ENCODE measurements around the gene PTPRM.

The PTPRM gene

GRCh38 chr18:7885865-7886264 lies 318.7 kb downstream of the PTPRM start:
- no peak for TF ChIP-seq REST (tag by site-specific recombination; IDR thresholded peaks at IDR 0.05)
- no peak for TF ChIP-seq ZBTB48 (tag by site-specific recombination; IDR thresholded peaks at IDR 0.05)
- TF ChIP-seq ZBTB44 (tag by site-specific recombination; IDR thresholded peaks at IDR 0.05), result no peak
- no peak for TF ChIP-seq BCL11B (tag by site-specific recombination; IDR thresholded peaks at IDR 0.05; ENCODE audit: low read depth)
- no peak for TF ChIP-seq ZNF791 (tag by site-specific recombination; IDR thresholded peaks at IDR 0.05)
- no peak for TF ChIP-seq ZNF670 (tag by site-specific recombination; IDR thresholded peaks at IDR 0.05; ENCODE audit: low read depth)
- no peak for TF ChIP-seq ZNF707 (tag by site-specific recombination; IDR thresholded peaks at IDR 0.05)
- TF ChIP-seq ZNF521 (tag by site-specific recombination; IDR thresholded peaks at IDR 0.05), result no peak
- TF ChIP-seq ZNF48 (tag by site-specific recombination; IDR thresholded peaks at IDR 0.05), result no peak
- TF ChIP-seq ZNF747 (tag by site-specific recombination; IDR thresholded peaks at IDR 0.05), result no peak
- no peak for TF ChIP-seq ZSCAN23 (tag by site-specific recombination; IDR thresholded peaks at IDR 0.05)
- ChIA-PET CTCF (interaction anchor here (0.5 to 1.2 kb wide), 3 partner anchors 37 to 770 kb away, joined by 3 to 5 read pairs (median 4); no protein-coding TSS in a partner anchor), POLR2A (interaction anchor here (0.5 kb wide), 1 partner anchor 832 kb away, joined by 3 read pairs; no protein-coding TSS in a partner anchor)
- H3K4me3 ChIP-seq (ENCODE audit: low read depth, low read length), result no peak overlapping the region
- no peaks in the 10 kb centered on the region for H3K4me1 ChIP-seq (ENCODE audit: control insufficient read depth, insufficient read depth, low read length)
- H3K27ac ChIP-seq (ENCODE audit: extremely low read depth, low read depth, low read length), result no peak overlapping the region
- H3K36me3 ChIP-seq (ENCODE audit: control insufficient read depth in 2 of 2, insufficient read depth in 1 of 2, low read length in 2 of 2), result no peaks in the 10 kb centered on the region
- H3K9me3 ChIP-seq (ENCODE audit: control insufficient read depth, insufficient read depth, low read depth, low read length), result no peaks in the 10 kb centered on the region

GRCh38 chr18:7886436-7886835 lies 319.3 kb downstream of the PTPRM start:
- Histone ChIP-seq H3K9me3 (ENCODE audit: control insufficient read depth, insufficient read depth, low read depth, low read length) (no peaks in the 10 kb centered on the region), H3K4me1 (ENCODE audit: control insufficient read depth, insufficient read depth, low read length) (no peaks in the 10 kb centered on the region), H3K27ac (ENCODE audit: extremely low read depth, low read depth, low read length) (no peak overlapping the region), H3K4me3 (ENCODE audit: low read depth, low read length) (no peak overlapping the region), H3K36me3 (ENCODE audit: control insufficient read depth in 2 of 2, insufficient read depth in 1 of 2, low read length in 2 of 2) (no peaks in the 10 kb centered on the region)
- no peak for TF ChIP-seq ZNF830 (tag by site-specific recombination; IDR thresholded peaks at IDR 0.05; ENCODE audit: low read depth)
- TF ChIP-seq PBX3 (CRISPR knock-in tag; IDR thresholded peaks at IDR 0.05), result no peak
- TF ChIP-seq ZNF513 (tag by site-specific recombination; IDR thresholded peaks at IDR 0.05), result no peak
- TF ChIP-seq ZNF404 (tag by site-specific recombination; IDR thresholded peaks at IDR 0.05), result no peak
- no peak for TF ChIP-seq SCRT1 (tag by site-specific recombination; IDR thresholded peaks at IDR 0.05; ENCODE audit: borderline replicate concordance)
- TF ChIP-seq HOXD13 (CRISPR knock-in tag; IDR thresholded peaks at IDR 0.05; ENCODE audit: borderline replicate concordance), result no peak
- TF ChIP-seq ZNF558 (tag by site-specific recombination; IDR thresholded peaks at IDR 0.05), result no peak
- no peak for TF ChIP-seq KLF8 (tag by site-specific recombination; IDR thresholded peaks at IDR 0.05)
- no peak for TF ChIP-seq ZNF146 (tag by site-specific recombination; IDR thresholded peaks at IDR 0.05)
- POLR2A ChIA-PET, result interaction anchor here (0.5 kb wide), 1 partner anchor 833 kb away, joined by 3 read pairs; no protein-coding TSS in a partner anchor
- CTCF ChIA-PET, result interaction anchor here (0.5 to 1.2 kb wide), 2 partner anchors 37 to 769 kb away, joined by 3 to 4 read pairs; no protein-coding TSS in a partner anchor

Measured in HEK293 (cell line).